NCI-H2227 (cell line): ENCODE data around the gene TEX35.
"Not testable (repeated sequence)": the region's sequence is repeated elsewhere in the genome, so short reads cannot be mapped to it uniquely, and the experiment has no call there.

Experiments used
- DNase-seq: peaks from one replicate; lab custom pipeline; 2025; ENCODE audit not compliant: unreplicated experiment; lab: John Stamatoyannopoulos, UW

The TEX35 gene

DNA sequence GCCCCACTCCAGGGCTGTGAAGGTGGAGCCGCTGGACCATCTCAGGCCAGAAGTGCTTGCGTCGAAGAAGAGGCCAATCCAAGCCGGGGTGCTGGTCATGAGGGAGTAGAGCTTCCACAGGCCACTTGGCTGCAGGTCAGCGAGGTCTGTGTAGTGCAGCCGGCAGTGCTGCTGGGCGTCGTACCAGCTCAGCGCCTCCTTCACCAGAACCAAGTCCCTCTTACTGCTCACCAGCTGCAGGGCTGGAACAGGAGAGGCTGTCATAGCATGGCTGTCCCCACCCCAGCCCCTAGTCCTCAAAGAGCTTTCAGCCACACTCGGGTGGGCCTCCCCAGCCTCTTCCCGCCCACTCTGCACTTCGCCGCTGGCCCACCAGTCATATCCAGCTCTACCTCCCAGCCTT is 18.3 kb upstream of the TEX35 start:
- no peak for DNase-seq

DNA sequence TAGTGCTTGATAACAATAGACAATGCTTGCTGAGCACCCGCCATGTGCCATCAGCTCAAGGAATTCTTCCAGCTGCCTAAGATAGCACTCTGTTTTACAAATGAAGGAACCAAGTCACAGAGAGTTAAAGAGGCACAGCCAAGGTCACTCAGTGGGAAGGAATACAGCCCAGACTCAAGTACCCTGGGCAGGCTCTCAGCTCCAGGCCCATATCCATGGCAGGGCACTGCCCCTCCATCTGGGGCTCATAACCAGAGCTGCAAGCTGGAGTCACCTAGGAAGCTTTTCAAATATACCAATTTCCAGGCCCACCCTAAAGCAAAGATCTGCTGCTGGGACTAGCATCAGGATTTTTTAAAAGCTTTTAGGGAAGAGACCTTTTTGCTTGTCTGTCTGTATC is 17.8 kb upstream of the TEX35 start:
- no peak for DNase-seq

DNA sequence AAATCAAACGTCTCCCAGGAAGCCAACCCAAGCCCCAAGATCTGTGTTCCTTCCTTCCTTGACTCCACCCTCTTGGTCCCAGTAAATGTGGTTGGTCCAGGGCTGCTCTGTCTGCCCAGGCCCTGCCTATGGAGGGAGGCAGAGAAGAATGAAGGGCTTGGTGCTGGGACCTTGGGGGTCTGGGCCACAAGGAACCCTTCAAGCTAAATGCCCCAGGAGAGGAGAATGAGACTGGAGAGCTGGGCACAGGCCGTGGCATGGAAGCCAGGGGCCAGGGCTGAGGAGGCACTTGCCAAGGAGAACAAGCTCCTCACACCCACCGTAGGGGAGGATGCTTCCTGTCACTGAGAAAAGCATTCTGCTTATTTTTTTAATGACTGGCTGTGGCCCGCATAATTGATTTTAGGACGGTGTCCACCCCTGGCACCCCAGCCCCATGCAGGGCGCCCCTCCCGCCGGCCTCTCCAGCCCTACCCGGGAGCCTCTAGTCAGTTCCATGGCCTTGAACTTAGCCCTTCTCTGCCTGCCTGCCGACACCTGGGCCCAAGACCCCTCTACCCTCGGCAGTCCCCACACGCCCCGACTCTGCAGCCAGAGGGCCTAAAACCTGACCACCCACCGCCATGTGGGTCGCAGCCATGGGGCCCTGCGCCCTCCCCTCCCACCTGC is 17.0 kb upstream of the TEX35 start:
- no peak for DNase-seq

DNA sequence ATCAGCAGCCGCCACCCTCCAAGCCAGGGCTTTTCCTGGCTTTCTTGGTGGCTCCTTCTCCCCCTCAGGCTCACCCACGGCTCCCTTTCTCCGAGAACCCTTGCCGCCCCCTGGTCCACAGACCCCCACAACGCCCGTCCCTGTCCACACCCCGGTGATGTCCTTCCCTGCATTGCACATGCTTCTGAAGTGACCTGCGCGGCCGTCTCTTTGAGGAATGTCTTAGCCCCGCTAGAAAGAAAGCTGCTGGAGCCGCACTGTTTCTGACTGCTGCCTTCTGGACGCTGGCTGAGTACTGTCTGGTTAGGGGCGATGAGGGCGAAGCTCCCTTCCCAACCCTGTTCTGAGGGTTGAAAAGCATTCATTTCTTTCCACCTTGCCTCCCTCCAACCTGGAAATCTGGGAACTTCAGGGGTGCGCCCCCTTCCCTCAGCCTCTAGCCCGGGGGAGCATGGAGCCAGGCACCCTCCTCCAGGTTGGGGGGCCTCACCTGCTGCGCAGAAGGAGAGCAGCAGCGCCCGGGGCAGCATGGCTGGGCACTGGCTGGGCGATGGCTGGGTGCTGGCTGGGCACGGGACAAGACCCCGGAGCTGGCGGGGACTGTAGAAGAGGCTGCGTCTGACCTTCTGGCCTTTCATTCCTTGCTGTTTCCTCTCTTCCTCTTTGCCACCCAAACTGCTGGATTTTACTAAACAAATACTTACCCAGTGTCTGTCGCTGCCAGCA is 16.3 kb upstream of the TEX35 start, which contains the start of gene CLEC20A:
Gene CLEC20A, minus strand, starts transcription at position 555 of the 726 bp plus-strand sequence. Its CDS starts 25 bp downstream, at position 530.
- no peak for DNase-seq

DNA sequence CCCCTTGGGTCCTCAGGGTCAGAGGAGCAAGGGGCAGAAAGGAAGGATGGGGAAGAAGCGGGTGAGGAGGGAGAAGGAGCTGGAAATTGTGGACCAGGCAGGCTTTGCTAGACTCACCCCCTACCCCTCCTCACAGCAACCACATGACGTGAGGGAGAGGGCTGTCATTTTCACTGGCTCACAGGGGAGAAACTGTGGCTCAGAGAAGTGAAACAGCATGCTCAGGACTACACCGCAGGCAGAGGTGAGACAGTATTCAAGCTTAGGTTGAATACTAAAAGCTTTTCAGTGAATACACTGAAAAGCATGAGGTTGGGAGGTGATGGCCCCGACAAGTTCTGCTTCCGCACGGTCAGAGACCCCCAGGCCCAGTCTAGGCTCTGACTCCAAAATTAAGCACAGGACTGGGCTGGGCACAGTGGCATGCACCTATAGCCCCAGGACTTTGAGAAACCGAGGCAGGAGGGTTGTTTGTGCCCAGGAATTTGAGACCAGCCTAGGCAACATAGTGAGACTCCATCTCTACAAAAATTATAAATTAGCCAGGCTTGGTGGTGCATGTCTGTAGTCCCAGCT is 14.9 kb upstream of the TEX35 start:
- DNase-seq: no peak

DNA sequence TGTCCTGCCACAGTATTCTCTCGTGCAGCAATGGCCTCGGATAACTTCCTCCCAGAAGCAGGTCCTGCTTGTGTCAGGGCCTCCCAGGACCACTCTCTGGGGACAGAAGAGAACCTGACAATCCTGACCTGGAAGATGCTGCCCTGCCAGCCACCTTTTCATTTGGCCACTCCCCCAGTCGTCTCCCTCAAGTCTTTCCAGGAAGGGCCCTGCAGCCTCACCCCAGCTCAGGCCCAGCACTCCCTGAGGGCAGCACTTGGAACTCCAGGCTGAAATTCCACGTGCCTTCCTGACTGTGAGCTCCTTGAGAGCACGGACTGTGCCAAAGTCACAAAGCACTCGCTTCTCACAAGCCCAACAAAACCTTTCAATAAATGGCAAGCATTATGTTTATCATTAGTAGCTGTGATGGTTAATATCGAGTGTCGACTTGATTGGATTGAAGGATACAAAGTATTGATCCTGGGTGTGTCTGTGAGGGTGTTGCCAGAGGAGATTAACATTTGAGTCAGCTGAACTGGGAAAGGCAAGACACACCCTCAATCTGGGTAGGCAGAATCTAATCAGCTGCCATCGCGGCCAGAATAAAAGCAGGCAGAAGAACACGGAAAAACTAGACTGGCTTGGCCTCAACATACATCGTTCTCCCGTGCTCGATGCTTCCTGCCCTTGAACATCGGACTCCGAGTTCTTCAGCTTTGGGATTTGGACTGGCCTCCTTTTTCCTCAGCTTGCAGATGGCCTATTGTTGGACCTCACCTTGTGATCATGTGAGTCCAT is 13.8 kb upstream of the TEX35 start:
- DNase-seq: no peak

DNA sequence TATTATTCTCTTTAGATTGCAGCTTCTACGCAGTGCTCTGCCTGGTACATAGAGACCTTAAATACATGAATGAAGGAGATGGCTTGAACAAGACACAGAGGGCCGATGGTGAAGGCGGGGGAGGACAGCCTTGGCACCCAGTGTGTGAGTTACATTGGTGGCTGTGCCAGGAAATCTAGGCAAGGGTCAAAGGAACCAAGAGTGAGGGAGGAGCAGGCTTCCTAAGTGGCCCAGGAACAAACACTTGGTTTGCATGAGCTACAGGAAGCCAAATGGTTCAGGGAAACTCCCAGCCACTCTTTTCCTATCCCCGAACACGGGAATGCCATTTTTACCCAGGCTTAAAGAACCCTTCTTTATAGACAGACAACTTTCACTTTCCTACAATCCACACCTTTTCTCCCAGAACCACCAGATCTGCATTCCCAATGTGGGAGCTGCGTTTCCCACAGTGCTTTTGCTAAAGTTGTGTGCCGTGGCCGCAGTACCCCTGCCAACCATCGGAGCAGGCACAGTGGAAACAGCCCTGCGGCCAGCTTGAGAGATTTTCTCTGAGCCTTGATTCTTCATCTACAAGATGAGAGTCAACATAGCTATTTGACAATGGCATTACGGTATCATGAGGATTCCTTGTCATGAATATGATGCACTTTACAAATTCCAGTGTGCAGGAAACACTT is 12.7 kb upstream of the TEX35 start:
- no peak for DNase-seq

DNA sequence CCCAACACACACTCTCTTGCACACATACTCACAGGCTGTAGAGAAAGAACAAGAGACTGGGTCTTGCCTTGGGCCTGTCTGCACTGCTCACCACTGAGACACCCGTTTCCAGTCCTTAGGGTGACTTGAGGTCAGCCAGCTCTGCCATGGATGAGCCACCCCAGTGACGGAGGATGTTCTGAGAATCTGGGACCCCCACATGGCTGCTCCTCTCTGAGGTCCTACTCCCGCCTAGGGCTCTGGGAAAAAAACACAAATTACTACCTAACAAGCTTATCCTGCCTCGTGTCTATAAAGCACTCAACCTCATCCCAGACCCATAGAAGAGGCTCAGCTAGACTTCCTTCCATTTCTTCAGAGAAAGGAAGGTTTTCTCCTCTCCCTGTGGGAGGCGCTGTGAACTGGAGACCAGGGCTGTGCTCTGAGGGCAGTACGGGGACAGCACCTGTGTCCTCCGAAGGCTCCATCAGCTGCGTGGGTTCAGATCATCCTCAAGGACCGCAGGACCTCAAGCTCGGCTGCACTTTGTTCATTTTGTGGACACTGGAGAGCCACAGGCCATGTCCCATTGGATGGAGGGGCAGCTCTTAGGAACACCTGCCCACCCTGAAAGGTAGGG is 11.9 kb upstream of the TEX35 start:
- DNase-seq: no peak

DNA sequence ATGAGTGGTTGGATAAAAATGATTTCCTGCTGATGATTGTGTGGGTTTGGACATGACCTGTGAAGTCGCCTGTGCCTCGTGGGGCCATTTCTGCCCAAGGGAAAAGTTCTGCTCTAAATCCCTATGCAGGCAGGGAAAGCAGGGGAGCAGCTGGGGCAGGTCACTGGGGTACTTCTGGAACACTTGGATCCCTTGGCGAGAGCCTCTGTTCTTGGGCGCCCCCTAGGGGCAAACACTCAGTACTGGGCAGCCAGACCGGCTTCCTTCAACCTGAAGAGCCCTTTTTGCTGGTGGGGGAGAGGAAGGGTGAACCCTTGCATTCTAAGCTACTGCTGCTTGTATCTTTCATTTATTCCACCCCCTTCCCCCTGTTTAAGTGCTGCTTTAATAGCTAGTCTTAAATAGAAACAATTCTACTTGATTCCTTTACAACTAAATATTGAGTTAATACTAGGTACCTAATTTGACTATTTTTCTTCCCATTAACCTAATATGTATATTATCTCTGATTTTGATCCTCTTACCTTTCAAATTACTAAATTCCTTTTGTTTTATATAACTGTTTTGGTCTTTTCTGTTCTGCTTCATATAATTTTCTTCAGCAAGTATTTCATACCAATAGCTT is 11.1 kb upstream of the TEX35 start:
- peak; percentile 85 for DNase-seq

DNA sequence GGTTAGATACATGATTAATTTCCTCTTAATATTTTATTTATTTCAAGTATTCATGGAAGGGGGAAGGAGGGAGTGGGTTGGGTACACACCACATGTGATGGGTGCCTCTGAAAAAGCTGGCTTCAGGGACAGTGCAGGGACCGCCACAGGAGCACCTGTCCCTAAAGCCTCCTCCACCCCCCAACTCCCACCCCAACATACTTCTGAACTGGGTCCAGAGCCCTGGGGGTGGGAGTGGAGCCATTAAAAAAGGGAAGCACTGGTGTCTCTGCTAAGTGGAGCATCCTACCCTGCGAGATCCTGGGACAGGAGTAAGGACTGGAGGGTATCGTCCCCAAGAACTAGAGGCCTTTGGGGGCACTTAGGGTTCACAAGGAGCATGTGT is 10.6 kb upstream of the TEX35 start:
- DNase-seq: no peak

DNA sequence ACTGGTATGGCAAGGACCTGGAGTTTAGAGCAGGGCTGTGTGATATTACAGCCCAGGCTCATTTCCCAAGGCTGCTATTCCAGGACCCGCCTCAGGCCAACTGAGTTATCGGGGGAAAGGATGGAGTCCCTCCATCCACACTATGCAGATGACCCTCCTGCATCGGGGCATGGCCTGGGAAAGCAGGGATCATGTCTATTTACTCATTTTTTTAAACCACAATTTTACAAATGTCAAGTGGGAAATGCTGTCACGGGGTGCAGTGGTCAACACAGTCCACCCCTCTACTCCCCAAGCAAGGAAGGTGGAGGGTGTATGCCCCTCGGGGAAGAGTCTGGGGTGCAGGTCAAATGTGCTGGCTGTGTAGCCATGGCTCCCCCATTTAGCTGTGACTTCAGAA is 10.1 kb upstream of the TEX35 start:
- no peak for DNase-seq

DNA sequence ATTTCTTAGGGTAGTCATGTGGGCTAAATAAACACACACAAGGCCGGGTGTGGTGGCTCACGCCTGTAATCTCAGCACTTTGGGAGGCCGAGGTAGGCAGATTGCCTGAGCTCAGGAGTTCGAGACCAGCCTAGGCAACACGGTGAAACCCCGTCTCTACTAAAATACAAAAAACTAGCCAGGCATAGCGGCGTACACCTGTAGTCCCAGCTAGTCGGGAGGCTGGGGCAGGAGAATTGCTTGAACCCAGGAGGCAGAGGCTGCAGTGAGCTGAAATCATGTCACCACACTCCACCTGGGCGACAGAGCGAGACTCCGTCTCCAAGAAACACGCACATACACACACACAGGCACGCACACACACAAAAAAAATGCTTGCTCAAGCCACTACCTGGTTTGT is 9.6 kb upstream of the TEX35 start:
- DNase-seq: not testable (repeated sequence)

DNA sequence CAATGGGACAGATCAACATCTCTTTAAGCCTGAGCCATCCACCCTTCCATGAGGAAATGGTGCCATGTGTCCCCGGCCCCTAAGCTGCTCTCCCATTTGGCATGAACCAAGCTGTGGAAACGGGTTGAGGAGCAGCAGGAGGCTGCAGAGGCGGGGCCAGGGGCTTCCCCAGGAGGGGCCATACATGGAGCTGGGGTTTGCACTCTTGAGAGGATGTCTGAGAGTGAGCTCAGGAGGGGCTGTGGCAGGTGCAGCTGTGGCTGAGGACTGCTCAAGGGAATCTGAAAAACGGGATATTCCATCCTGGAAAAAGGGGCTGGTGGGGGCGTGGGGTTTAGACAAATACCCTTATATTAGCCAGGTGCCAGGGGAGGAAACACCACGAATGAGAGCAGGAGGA is 9.1 kb upstream of the TEX35 start:
- DNase-seq: no peak

DNA sequence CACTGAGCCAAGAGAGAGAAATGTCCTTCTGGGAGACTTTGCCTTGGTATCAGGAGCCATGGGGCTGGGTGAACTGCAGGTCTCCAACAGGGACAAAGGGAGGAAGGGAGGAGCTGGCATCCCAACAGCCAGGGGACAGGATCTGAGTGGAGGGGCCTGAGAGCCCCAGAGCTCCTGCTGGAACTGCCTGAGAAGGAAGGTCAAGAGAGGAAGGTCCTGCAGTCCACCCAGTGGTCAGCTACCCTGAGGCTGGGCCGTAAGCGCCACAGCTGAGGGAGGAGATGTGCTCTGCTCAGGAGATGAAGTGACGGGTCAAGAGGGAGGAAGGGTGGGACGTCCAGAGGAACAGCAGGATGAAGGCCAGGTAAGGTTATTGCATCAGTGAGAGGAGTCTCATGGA is 8.6 kb upstream of the TEX35 start:
- DNase-seq: no peak

DNA sequence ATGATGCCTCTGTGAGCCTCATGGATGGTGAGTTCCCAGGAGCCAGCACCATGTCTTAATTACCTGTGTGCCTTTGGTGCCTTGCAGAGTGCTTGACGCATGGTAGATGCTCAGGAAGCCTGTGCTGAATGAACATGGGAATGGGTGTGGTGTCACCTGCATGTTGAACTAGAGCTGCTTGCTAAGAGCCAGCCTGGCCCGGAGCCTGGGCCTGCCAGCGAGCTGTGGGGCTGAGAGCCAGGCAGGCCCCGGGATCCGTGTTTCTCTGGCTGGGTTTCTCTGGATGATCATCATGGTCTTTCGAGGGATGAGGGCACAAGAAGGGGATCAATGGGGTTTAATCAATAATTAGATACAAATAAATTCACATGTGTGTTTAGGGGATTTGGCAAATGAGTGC is 6.7 kb upstream of the TEX35 start:
- DNase-seq: no peak

DNA sequence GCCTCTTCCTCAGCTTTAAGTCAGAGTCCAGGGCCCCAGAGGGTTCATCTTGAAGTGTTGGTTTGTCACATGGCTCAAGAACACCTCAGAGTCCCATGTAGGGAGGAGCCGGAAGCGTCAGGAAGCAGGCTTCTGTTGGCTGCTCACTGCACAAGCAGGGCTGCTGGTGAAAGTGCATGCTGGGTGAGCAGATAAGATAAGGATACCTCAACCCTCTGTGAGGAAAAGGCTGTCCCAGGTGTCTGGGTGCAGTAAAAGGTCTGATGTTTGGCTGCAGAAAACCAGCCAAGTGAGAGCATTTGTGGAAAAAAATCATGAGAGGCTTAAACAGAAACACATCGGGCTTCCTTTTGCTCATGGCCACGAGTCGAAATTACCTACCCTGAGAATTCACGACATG is 6.2 kb upstream of the TEX35 start:
- DNase-seq: no peak

DNA sequence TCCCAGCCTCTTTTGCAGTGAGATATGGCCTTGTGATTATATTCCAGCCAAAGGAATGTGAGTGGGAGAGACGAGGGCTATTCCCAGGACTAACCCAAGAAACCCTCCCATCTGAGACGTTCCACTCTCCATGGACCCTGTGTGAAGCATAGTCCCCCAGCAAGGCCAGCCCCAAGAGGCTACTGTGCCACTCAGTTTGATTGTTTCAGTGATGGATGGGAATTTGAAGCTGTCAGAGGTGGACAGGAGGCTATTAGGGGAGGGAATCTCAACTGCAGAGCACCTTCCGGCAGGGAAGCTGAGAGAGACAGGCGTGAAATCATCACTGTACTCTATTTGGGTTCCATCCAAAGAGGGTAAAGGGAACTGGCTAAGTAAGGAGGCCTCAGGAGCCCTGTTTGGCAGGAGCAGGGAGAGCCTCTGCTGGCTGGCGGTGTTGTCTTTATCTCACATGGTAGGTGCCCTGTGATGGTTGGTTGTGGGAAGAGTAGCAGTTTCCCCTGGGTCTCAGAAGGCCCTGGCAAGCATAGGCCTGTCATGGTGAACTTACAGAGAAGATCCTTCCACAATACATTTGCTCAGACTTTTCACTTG is 3.4 kb upstream of the TEX35 start:
- no peak for DNase-seq

DNA sequence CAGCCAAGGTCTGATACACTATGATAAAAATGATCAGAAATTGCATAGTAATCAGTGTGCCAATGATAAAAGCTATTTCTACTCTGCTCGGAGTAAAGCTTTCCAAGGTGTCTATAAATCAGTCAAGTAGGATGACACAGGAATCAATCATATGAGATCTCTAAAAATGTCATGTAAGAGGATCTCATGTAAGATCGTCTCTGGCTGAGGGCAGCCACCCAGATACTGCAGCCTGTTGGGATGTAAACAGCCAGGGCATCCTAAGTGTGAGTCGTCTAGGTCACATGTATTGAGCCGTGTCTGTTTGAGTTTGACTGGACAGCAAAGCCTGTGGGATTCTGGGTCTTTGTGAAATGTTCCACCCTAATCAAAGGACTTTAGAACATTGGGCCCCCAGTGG is 2.8 kb upstream of the TEX35 start:
- DNase-seq: no peak

DNA sequence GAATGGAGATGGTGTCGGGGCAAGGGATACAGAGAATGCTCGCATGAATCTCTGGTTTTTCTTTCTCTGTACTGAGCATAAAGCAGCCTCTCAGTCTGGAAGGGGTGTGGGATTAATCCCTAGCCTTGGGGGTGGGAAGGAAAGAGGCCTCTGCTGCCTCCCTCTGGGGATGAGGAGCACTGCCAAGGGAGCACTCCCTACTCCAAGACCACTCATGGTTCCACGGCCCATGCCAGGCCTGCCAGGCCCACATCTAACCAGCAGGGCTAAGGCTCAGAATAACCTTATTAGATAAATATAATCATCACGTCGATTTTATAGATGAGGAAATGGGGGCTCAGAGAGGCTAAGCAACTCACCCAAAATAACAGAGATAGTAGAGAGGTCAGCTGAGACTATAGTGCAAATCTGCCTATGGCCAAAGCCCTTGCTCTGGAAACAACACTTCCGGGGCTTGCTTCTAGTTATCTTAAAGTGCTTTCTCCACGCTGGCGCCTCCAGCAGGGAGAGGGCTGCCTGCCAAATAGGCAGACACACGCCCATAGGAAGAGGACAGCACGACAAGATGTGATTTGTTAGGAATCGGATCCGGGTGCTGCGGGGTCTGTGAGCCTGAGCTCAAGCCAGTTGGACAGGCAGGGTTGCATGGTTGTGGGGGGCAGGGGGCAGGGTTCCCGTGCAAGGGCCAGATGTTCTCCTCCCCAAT is 522 bp downstream of the TEX35 start:
- no peak for DNase-seq
